8988T (cell line): Measurements from ENCODE around the gene DDX54.
"Not testable (repeated sequence)": the region's sequence is repeated elsewhere in the genome, so short reads cannot be mapped to it uniquely, and the experiment has no call there.

Source experiments
- DNase-seq: peaks from one replicate; pipeline ENCODE4 v3.0.0; 2011

Gene DDX54

GRCh38 chr12:113158439-113159203 lies 26.7 kb downstream of the DDX54 start:
- DNase-seq: no peak

GRCh38 chr12:113157218-113157859 lies 27.9 kb downstream of the DDX54 start:
- no peak for DNase-seq

- DNase-seq: peak; percentile 15
Observed at GRCh38 chr12:113155646-113156045, 29.6 kb downstream of the DDX54 start.

- DNase-seq: no peak
Observed at GRCh38 chr12:113155060-113155459, 30.2 kb downstream of the DDX54 start.

- no peak for DNase-seq
Observed at GRCh38 chr12:113154351-113154973, 30.8 kb downstream of the DDX54 start.

GRCh38 chr12:113152835-113153814 lies 32.2 kb downstream of the DDX54 start:
- DNase-seq: peak; percentile 99

- DNase-seq: peak; percentile 5
Observed at GRCh38 chr12:113152196-113152834, 33.0 kb downstream of the DDX54 start.

- DNase-seq: peak; percentile 14
Observed at GRCh38 chr12:113151655-113152054, 33.6 kb downstream of the DDX54 start.

GRCh38 chr12:113149361-113150150 lies 35.7 kb downstream of the DDX54 start, which contains the start of gene CFAP73:
Gene CFAP73, plus strand, starts transcription at chr12:113149724. Its CDS starts 134 bp downstream, at chr12:113149858.
- DNase-seq: peak; percentile 51

- DNase-seq: no peak
Observed at GRCh38 chr12:113146999-113147398, 38.3 kb downstream of the DDX54 start.

GRCh38 chr12:113145720-113146551 lies 39.3 kb downstream of the DDX54 start:
- no peak for DNase-seq

- DNase-seq: no peak
Observed at GRCh38 chr12:113144806-113145205, 40.5 kb downstream of the DDX54 start.

GRCh38 chr12:113143959-113144358 lies 41.3 kb downstream of the DDX54 start:
- no peak for DNase-seq

- DNase-seq: no peak
Observed at GRCh38 chr12:113142886-113143332, 42.4 kb downstream of the DDX54 start.

- no peak for DNase-seq
Observed at GRCh38 chr12:113142173-113142885, 42.9 kb downstream of the DDX54 start.

GRCh38 chr12:113141716-113142115 lies 43.6 kb downstream of the DDX54 start:
- DNase-seq: not testable (repeated sequence)

GRCh38 chr12:113140706-113141105 lies 44.6 kb downstream of the DDX54 start:
- no peak for DNase-seq

GRCh38 chr12:113138826-113139225 lies 46.5 kb downstream of the DDX54 start:
- DNase-seq: no peak
